GM12892 (cell line): ENCODE data around the gene SOX5.

ENCODE experiments used
- POLR2A ChIP-seq: IDR thresholded peaks from 2 replicates; pipeline ENCODE4 v1.6.1; 2011; ENCODE audit warnings: low read depth, low read length, control low read depth
- POLR2AphosphoS5 ChIP-seq: IDR thresholded peaks from 2 replicates; pipeline ENCODE4 v1.6.1; 2011; ENCODE audit warnings: low read depth, low read length, control low read depth

GRCh38 chr12:23662966-23663365 is 286.5 kb downstream of the SOX5 start:
- no peak for TF ChIP-seq POLR2AphosphoS5
- no peak for TF ChIP-seq POLR2A
